22Rv1 (cell line): ENCODE data around the gene DENND1A.

Experiments used
- H3K27ac ChIP-seq: fragments of 450-650 bp; 2 replicates; pipeline ENCODE4 v1.5.1; 2017
- ZFX ChIP-seq: fragments of 450-650 bp; IDR thresholded peaks from 2 replicates; pipeline ENCODE4 v1.6.1; 2017; ENCODE audit warnings: antibody characterized with exemption, borderline replicate concordance
- TF ChIP-seq, protein P1 (sequence below): fragments of 450-650 bp; IDR thresholded peaks from 2 replicates; pipeline ENCODE4 v1.5.1; 2017; ENCODE audit warnings: mild to moderate bottlenecking

The DENND1A gene

DNA sequence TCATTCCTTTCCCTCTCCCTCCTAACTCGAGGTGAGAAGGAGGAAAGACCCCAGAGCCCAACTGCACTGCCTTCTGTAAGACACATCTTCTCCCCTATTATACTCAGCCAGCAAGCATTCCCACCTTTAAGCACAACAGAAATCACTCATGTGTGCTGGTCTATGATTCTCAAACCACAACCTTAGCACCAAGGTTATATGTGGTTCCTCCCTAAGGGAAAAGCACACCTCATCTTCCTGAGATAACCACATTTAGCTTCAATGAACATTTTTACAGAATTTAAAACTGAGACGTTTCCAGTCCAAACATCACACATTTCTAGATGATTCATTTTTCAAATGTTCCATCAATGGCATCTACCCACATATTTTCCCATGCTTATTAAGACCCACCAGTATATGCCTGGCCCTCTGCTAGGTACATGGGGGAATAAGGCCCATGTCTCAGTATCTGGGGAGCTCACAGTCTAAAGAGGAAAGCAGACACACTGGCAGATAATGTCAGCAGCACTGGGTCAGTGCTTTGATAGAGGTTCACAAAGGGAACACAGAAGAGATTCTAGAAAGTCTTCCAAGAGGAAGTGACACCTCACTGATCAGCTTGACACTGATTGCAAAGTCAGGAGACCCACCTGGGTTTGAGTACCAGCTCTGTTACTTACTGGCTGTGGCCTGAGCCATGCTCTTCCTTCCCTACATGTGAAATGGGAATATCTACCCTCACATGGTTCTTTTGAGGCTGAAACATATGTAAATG lies 245.4 kb downstream of the DENND1A start:
- no peak for TF ChIP-seq ZFX
- TF ChIP-seq, protein P1, sequence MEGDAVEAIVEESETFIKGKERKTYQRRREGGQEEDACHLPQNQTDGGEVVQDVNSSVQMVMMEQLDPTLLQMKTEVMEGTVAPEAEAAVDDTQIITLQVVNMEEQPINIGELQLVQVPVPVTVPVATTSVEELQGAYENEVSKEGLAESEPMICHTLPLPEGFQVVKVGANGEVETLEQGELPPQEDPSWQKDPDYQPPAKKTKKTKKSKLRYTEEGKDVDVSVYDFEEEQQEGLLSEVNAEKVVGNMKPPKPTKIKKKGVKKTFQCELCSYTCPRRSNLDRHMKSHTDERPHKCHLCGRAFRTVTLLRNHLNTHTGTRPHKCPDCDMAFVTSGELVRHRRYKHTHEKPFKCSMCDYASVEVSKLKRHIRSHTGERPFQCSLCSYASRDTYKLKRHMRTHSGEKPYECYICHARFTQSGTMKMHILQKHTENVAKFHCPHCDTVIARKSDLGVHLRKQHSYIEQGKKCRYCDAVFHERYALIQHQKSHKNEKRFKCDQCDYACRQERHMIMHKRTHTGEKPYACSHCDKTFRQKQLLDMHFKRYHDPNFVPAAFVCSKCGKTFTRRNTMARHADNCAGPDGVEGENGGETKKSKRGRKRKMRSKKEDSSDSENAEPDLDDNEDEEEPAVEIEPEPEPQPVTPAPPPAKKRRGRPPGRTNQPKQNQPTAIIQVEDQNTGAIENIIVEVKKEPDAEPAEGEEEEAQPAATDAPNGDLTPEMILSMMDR, result no peak
- no peak overlapping the region for H3K27ac ChIP-seq

DNA sequence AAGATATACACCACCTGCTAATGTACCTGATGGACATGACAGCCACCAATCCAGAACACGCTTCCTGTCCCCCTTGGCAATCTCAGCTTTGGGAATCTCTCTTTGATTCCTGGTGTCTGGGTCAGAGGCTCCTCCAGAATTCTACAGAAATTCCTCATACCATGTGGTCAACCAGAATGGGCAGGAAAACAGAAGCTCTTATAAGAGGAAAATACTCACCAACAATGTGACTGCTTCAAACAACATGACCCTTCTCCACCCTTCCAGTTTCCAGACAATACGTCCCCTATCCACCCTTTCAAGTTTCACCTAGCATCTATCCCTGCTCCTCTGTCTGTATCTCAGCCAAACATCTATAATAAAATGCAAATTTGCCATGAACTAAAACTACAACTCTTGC lies 247.2 kb downstream of the DENND1A start:
- H3K27ac ChIP-seq, result no peak overlapping the region
- TF ChIP-seq ZFX, result no peak
- TF ChIP-seq, protein P1, result no peak

DNA sequence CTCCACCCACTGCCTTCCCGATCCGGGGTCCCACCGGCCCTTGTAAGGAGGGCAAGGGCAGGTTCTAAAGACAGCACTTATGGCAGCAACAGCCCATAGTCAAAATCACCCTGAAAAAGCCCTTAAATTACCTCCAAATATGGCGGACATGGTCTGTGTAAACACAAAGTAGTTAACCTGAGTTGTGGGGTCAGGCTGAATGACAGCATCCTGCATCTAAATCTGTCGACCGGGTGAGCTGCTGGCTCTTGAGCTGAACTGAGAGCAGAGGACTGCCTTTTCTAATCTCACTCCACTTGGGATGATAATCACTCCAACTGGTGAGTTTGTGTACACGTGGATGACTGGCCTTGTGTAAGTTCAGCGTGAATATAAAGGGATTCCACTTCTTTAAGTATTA lies 249.6 kb downstream of the DENND1A start:
- H3K27ac ChIP-seq, result no peak overlapping the region
- TF ChIP-seq, protein P1, result no peak
- TF ChIP-seq ZFX, result no peak

DNA sequence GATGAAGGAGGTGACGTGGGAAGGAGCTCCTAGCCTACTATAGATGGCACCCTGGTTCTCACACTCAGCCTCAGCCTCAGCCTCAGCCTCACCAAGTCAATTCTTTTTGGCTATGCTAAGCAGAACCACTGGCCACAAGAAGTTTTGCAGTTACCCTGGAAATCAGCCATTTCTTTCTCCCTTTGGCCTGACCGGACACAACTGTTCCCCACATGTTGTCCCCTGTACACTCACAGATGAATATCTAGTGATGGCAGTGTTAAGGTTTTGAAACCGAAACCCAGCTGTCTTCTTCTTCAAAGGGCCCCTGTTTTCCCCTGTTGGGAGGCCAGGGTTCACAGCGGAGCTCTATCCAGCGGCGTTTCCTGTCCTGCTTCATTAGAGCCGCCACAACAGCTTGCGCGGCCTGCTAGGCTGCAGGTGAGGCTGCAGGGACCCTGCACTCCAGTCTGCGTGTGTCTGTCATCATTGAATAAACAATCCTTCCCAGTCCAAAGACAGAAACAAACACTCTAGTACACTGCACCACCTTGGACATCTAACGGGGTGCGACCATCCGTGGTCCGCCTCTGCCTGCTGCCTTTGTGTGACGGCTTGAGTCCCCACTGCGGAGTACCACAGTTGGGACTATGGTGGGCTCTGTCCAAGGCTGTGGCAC lies 250.5 kb downstream of the DENND1A start:
- TF ChIP-seq, protein P1, result no peak
- no peak overlapping the region for H3K27ac ChIP-seq

GRCh38 chr9:123678878-123679329 lies 251.0 kb downstream of the DENND1A start:
- TF ChIP-seq, protein P1, result no peak
- TF ChIP-seq ZFX, result no peak
- H3K27ac ChIP-seq, result no peak overlapping the region; the same call in 1 of the 2 replicates

DNA sequence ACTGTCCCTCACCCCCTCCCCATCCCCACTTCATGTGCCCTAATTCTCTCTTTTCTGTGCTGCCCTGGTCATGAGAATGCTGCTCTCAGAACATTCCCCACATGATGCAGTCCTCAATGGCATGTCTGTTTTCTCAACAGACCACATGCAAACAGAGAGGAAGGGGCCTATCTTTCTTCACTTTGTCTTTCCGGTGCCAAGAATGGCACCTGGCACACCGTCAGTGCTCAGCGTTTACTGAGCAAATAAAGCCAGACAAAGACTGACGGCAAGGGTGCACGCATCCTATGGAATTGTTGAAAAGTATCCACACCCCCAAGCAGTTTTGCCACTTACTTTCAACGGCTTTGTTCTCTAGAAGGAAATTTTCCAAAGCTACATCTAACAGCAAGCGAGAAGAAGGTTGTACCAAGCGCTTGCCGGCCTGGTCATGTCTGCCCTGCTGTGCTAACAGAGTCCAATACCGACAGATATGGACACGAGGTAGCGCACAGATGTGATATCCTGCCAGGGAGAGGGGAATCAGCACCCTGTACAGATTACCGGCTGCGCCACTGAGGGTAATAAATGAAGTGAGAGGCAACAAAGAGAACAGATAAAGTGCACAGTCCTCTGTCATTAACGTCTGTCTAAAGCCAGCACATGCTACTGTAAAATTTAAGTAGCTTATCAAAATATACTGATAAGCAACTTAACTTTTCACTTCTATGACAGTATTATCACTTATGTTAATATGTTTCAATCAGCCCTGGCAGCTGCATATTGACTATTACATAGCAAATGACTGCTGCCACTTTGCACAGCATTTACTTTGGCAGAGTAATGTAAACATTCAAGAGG lies 251.7 kb downstream of the DENND1A start:
- no peak for TF ChIP-seq ZFX
- TF ChIP-seq, protein P1, result no peak
- H3K27ac ChIP-seq, result peak overlapping the region; percentile 40; the same call in 1 of the 2 replicates
